ENCODE data around the gene ST3GAL3. TPM values are rescaled to one million over a fixed set of nuclear protein-coding genes. Genes with fewer than 3 reads are reported as not detected.
"Not testable (repeated sequence)": the region's sequence is repeated elsewhere in the genome, so short reads cannot be mapped to it uniquely, and the experiment has no call there.

The ST3GAL3 gene
- total RNA-seq, 1 donor from 2014 or later, result 9.9 TPM

DNA sequence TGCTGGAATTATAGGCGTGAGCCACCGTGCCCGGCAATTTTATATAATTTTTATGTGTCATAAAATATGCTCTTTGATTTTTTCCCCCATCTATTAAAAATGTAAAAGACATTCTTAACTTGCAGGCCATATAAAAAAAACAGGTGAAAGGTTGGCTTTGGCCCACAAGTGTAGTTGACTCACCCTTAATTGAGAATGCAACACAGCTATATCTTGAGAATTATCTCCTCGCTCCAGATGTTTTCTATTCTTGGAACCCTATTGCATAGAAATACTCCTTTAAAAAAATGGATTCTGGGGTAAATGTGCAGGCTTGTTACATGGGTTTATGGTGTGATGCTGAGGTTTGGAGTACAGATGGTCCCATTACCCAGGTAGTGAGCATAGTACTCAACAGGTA lies 112.0 kb downstream of the ST3GAL3 start:
- DNase-seq (ENCODE audit: low read depth in 2 of 2), result no peak

DNA sequence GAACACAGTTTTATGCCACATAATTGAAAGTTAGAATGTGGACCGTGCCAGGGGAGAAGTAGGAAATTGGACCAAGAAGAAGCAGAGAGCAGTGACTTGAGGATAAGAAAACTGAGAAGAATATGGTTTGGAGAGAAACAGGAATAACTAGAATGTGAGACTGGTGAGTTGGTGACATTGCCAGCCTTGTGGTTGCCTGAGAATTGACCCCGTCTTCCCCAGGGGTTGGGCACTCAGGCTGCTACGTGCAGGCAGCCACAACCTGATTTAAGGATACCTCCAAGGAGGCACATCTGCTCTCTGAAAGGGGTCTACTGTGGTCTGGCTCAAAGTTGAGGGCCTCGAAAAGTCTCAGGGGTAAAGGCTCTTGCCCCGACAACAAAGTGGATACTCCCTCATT lies 114.1 kb downstream of the ST3GAL3 start:
- no peak for DNase-seq (ENCODE audit: low read depth in 2 of 2)

DNA sequence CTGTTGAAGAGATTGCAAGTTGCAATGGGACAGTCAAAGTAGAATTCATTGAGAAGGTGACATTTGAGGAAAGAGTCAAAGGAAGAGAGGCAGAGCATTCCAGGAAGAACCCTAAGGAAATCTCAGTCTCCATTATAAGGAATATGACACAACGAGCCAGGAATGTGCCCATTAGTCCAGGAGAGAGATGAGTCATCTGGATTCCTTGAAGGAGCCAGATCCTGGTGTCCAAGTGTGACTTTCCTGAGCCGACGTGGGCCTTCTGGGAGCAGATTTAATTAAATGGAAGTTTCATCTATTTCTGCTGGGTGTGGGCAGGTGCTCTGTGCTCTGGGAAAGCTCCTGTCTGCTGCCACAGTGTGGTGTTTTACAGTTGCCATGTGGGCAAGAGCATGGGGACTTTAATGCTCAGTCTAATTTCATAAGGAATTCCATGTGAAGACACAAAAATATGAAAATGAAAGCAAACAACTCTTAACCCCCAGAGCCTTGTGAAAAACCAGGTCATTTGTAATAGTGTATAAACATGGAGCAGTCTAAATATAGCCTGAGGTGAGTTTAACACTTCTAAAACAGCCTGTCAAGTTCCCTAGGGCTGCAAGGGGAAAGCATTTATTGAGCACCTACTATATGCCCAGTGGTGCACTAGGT lies 114.8 kb downstream of the ST3GAL3 start:
- peak in 1 of 2 donors; percentile 92 for DNase-seq (ENCODE audit: low read depth in 2 of 2)

DNA sequence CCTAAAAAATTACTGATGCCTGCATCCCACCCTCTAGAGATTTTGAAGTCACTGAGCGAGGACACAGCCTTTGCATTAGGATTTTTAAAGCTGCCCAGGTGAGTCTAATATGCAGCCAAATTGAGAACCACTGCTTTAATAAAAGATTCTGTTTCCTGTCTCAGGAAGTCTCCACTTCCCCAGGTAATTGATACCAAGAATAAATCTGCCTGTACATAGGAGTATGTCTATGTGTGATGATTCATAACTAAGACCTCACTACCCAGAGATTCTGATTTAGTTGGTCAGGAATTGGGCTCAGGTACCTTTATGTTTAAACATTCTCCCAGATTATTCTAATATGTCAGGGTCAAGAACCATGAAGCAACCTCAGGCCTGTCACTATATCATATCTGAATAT lies 117.5 kb downstream of the ST3GAL3 start:
- no peak for DNase-seq (ENCODE audit: low read depth in 2 of 2)

DNA sequence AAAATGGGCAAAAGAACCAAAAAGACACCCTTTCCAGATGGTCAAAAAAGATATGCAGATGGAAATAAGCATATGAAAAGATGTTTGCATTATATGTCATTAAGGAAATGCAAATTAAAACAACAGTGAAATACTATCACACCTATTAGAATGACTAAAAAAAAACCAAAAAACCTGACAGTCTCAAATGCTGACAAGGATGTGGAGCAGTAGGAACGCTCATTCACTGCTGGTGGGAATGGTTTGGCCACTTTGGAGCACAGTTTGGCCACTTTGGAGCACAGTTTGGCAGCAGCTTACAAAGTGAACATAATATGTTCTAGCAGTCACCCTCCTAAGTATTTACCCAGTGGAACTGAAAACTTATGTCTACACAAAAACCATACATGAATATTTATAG lies 121.2 kb downstream of the ST3GAL3 start:
- DNase-seq (ENCODE audit: low read depth in 2 of 2), result no peak

DNA sequence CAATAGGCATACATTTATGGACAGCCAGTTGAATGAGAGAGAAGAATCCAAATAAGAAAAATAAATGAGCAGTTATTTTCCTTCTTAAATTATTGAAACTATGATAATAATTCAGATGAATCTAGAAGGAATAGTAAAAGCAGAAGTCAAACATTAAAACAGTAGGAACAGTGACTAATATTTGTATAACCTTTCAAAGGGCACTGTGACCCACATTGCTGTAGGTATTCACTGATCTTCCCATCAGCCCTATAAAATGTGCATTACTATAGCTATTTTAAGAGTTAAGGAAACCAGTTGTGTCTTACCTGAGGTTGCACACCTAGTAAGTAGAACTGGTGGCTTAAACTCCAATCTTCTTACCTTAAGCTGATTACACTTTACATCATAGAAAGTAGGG lies 123.5 kb downstream of the ST3GAL3 start:
- DNase-seq (ENCODE audit: low read depth in 2 of 2), result no peak

DNA sequence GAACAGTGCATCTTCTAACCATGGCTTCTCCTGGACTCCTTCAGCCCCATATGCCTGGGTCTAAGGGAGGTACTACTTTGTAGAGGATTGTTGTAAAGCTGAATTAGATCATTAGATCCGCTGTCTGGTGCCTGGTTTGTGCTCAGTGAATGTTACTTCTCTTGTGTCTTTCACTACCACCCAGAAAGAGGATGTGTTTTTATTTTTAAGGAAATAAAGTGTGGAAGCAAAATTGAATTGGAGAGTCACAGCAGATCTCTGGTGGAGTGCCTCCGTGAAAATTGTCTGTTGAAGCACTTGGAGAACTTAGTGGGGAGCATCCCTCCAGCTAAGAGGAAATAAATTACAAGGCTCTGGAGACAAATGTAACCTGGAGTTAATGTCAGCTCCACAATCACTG lies 124.5 kb downstream of the ST3GAL3 start:
- DNase-seq (ENCODE audit: low read depth in 2 of 2), result no peak

DNA sequence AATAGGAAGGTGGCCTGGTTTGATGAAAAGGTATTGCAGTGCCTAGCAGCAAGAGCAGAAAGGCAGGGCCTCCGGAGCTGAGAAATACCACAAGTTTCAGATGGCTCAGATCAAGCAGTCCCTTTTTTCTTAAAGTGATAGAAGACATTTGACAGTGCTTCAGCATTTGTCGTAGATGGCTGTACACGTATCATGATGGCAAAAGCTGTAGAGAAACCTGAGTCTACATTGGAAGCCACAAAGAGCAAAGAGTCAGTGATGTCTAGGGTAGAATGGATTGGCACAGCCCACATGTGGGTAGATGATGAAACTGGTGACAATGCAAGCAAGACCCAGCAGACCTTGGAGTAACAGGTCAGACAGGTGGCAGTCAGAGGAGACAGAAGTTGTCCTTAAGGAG lies 124.9 kb downstream of the ST3GAL3 start:
- DNase-seq (ENCODE audit: low read depth in 2 of 2), result no peak

DNA sequence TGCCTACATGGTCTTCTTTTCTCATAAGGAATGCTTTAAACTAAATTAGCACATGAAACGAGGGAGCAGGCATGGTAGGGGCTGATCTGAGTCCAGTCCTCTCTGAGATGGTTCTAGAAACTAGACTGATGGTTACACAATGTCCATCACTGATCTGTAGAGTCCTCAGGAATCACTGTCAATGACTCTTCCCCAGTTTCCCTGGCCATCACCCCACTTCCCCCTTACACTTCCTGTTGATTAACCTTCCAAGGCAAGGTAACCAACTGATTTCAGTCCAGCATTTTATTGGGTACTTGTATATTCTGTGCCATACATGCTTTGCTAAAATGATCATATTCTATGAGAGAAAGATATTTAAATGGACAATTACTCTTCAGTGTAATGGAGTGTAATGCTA lies 125.7 kb downstream of the ST3GAL3 start:
- no peak for DNase-seq (ENCODE audit: low read depth in 2 of 2)

DNA sequence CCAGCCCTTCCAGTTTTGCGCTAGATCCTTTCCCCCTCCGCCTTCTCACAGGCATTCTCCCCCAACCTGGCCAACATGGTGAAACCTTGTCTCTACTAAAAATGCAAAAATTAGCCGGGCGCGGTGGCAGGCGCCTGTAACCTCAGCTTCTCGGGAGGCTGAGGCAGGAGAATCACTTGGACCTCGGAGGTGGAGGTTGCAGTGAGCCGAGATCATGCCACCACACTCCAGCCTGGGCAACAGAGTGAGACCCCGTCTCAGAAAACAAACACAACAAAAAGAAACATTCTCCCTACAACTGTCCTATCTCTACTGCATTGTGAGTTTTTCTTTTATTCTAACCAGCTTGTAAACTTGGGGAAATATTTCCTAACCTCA lies 126.6 kb downstream of the ST3GAL3 start:
- DNase-seq (ENCODE audit: low read depth in 2 of 2), result not testable (repeated sequence)

DNA sequence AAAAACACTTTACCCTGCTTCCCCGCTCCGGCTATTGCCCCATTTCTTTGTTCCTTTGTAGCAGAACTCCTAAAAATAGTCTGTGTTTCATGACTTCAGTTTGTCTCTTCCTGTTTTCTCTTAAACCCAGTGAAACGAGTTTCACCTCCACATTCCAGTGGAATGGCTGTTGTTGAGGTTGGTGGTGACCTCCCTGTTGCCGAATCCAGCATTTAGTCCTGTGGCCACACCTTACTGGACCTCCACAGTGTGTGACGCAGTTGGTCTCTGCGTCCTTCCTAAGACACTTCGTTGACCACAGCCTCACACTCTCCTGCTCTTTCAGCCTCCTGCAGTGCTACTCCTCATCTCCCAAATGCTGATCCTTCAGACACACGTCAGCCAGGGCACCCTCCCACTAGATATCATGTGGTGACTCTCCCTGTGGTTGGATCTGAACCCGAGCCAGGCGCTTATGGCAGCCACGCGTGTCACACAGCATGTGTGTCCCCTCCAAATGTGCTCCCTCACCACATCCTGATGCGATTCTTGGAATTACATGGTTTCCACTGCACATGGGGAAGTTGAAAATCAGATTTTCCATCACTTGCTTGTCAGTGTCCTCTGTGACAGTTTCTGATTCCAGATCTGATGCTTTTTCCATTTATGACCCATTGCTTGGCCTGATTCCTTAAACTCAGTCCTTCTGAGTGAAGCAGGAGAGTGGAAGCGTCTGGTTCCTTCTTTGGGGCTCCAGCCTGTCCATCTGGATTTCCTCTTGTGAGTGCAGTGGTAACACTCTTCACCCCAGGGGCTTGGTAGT lies 127.1 kb downstream of the ST3GAL3 start:
- peak; percentile 45 for DNase-seq (ENCODE audit: low read depth in 2 of 2)

DNA sequence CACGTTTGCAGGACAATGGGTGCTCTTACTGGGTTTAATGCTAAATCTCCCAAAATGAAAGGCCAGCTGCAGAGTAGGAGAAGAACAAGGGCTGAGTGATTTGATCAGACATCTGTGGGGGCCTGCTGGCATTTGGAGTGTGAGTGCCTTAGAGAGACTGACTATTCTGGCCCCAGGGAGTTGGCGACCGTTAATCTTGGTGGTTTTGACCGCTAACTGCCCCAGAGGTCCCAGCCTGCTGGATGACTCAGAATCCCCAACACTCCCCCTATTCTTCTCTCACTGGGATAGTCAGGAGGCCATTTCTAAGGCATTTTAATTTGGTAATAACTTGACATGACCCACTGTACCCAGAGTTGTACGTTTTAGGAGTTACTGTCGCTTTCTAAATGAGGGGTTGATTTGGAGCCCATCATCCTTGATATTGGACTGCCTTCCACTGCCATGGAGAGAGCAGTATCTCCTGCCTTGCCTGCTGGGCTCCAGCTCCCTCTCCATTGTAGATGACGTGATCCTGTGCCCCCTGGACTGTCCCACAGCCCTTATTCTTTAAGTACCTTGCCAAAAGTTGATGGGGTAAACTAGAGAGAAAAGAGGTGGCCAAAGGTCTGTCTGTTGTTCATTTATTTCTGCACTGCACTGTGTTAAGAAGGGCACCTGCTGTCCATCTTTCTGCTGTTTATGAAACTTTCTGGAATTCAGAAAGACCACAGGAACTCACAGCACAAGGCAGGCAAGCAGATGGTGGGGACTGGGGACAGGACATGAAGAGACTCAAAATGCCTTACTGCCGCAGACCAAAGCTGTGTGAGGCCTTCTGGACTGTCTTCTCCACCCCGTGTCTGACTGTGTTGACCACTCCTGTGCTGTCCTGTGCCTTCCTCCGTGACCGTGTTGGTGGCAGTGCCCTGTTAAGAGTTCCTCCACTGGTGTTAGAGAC lies 128.0 kb downstream of the ST3GAL3 start:
- DNase-seq (ENCODE audit: low read depth in 2 of 2), result peak; percentile 36 to 73

DNA sequence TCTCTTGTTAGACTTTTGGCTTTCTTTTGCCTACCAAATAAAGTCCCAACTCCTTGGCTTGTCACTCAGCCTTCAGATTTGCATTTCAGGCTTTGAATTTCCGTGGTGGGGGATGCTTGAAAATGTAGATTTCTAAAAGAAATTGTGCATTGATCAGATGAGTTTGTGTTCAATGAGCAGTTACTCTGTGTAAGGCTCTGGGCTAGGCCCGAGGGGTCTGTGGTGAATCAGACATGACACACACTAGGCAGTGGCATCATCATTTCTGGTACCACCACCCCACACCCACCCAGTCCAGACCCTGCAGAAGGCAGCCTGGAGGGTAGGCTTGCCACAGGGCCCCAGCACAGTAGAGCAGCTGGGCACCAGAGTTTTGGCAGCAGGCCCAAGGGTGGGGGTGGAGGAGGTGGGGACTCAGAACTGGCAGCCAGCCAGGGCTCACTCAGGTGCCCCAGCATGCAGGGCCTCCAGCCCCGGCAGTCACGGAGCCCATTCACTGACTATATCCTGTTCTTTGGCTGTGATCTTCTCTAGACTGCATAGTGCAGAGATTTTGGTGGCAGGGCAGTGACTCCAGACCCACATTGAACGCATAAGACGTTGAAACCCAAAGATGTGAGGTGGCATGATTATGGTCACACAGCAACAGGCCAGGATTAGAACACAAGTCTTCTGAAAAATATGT lies 129.1 kb downstream of the ST3GAL3 start:
- peak; percentile 30 to 32 for DNase-seq (ENCODE audit: low read depth in 2 of 2)

DNA sequence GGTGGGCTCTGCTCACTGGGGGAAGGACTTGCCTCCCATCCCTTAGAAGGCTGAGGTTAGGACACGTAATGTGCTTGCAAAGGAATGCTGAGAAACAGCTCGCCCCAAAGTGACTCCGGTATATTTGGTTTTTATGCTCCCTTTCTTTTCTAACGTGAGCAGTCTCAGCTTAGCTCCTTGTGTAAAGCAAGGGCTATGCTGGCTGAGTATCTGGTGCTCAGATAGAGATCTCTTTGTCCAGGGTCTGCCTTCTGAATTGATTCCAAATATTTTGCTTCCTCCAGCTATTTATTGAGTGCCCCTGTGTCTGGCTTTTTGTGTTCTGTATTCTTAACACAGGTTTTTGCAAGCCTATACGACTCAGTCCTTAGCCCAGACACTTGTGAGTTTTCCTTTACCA lies 131.7 kb downstream of the ST3GAL3 start:
- no peak for DNase-seq (ENCODE audit: low read depth in 2 of 2)

DNA sequence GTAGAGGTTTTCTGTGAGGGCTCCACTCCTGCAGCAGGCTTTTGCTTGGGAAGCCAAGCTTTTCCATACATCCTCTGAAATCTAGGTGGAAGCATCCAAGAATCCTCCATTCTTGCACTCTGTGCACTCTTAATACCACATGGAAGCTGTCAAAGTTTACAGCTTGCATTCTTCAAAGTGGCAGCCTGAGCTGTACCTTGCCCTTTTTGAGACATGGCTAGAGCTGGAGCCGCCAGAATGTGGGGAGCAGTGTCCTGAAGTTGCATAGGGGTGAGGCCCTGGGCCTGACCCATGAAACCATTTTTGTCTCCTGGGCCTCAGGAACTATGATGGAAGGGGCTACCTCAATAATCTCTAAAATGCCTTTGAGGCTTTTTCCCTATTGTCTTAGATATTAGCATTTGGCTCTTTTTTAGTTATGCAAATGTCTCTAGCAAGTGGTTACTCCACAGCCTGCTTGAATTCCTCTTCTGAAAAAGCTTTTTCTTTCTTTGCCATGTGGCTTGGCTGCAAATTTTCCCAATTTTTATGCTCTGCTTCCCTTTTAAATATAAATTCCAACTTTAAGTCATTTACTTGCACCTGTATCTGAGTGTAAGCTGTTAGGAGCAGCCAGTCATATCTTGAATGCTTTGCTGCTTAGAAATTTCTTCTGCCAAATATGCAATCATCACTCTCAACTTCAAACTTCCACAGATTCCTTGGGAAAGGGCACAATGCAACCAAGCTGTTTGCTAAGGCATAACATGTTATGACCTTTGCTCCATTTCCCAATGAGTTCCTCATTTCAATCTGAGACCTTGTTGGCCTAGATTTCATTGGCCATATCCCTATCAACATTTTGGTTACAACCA lies 134.2 kb downstream of the ST3GAL3 start:
- DNase-seq (ENCODE audit: low read depth in 2 of 2), result no peak

DNA sequence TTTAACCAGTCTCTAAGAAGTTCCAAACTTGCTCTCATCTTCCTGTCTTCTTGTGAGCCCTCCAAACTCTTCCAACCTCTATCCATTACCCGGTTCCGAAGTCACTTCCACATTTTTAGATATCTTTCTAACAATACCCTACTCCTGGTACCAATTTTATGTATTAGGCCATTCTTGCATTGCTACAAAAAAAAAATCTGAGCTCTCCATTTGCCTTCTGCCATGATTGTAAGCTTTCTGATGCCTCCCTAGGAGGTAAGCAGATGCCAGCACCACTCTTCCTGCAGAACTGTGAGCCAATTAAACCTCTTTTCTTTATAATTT lies 134.8 kb downstream of the ST3GAL3 start:
- no peak for DNase-seq (ENCODE audit: low read depth in 2 of 2)

DNA sequence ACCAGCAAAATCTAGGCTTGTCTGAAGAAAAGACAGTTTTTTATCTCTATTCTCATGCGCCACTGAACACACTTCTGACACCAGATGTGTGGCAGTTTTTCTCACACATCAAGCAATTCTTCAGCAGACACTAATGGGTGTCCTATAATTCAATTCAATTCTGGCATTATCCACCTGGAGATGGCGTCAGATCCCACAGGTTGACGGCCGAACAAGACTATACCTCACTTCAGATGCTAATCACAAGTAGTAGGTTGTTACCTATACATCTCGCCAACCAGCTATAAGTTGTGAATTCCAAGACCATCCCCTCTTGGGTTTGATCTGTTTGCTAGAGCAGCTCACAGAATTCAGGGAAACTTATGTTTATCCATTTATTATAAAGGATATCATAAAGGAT lies 136.3 kb downstream of the ST3GAL3 start:
- no peak for DNase-seq (ENCODE audit: low read depth in 2 of 2)

DNA sequence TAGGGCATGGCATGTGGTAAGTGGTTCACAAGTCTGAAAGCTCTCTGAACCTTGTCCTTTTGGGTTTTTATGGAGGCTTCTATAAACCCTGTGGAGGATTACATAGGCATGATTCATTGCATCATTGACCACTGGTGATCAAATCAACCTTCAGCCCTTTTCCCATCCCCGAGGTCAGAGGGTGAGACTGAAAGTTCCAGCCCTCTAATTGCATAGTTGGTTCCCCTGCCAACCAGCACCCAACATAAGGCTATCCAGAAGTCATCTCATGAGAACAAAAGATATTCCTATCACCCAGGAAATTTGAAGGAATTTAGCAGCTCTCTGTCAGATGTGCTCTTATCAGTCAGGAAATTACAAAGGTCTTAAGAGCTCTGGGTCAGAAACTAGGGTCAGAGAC lies 136.8 kb downstream of the ST3GAL3 start:
- no peak for DNase-seq (ENCODE audit: low read depth in 2 of 2)

DNA sequence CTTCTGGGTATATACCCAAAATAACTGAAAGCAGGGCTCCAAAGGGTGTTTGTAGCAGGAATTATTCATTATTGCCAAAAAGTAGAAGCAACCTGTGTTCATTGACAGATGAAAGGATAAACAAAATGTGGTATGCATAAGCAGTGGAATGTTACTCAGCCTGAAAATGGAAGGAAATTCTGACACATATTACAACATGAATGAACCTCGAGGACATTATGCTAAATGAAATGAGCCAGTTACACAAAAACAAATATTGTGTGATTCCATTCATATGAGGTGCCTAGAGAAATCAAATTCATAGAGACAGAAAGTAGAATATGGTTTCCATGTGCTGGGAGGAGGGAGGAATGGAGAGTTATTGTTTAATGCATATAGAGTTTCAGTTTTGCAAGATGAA lies 140.0 kb downstream of the ST3GAL3 start:
- no peak for DNase-seq (ENCODE audit: low read depth in 2 of 2)

DNA sequence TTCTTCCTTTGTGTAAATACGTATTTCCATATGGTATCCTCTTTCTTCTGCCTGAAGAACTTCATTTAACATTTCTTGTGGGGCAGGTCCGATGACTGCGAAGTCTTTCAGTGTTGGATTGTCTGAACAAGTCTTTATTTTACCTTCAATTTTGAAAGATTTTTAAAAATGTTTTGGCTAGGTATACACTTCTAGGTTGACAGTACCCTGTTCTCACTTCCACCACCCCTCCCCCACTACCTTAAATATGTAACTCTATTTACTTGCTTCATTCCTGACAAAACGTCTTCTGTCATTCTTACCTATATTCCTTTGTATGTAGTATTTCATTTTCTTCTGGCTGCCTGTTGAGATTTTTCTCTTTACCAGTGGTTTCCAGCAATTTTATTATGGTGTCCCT lies 140.5 kb downstream of the ST3GAL3 start:
- no peak for DNase-seq (ENCODE audit: low read depth in 2 of 2)

DNA sequence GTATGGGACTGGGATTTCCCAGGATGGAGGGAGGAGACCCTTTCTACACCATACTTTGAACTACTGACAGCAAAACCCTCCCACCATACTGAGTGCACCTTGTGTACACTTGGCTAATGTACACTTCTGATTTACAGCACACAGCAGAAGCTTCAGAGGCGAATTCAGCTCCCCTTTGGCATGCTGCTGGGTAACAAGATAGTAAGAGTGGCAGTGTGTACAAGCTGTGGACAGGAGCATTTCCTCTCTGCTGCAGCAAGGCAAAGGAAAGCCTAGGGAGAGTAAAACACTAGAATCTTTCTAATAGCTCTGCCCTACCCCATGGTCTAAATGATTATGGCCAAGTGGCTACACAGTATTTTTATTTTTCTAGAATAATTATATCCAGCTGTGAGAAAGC lies 142.3 kb downstream of the ST3GAL3 start:
- no peak for DNase-seq (ENCODE audit: low read depth in 2 of 2)
